Lower leg skin (tissue), 3 donors: Measurements from ENCODE around the gene MYCN.

Experiments
- POLR2A ChIP-seq, 2 donors: fragments of 450-650 bp; IDR thresholded peaks; one replicate each; pipeline ENCODE4 v1.6.1; 2016 to 2017; ENCODE audit warnings: antibody characterized with exemption in 2 of 2, mild to moderate bottlenecking in 1 of 2, moderate library complexity in 1 of 2
- TF ChIP-seq, protein P1 (sequence below), 3 donors: fragments of 450-650 bp; IDR thresholded peaks; one replicate each; pipeline ENCODE4 v1.5.1; 2016; ENCODE audit warnings: antibody characterized with exemption in 3 of 3, mild to moderate bottlenecking in 3 of 3, moderate library complexity in 2 of 3

DNA sequence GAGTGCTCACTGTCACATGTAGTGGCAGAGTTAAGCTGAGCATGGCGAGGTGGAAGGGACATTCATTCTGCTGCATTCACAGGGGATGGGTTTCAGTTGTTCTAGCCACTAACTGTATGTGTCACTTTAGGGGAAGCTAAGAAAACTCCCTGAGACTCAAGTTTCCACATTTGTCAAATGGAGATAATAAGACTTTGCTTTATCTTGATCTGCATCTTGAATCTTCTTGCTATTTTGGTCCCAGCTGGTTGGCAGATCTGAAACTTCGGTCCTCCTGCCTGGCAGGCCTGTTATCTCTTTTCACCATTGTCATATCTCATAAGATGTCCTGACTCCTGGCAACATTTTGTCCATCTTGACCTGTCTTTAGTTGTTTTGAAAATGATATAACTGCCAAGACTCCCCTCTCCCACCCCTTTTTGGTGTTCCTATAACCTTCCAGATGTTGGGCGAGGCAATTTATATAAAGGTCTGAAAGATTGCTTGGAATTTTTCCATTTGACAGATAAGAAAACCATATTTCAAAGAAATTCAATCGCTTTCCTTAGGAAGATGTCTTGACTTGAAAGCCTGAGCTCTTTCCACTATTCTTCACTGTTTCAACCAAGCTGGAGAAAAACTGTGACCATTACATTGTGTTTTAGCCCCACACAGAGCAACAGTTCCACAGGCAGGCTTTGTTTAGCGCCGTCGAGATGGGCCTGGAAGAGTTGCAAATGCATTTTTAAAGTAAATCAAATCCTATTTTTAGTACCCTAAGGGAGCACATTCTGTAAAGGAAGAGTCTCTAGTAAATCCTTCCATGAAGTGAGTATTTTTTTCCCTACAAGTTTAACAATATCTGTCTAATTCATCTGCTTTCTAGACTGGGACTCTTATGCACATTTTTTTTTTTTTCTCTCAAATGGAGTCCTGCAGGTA, 33.4 kb downstream of the MYCN start:
- TF ChIP-seq, protein P1, sequence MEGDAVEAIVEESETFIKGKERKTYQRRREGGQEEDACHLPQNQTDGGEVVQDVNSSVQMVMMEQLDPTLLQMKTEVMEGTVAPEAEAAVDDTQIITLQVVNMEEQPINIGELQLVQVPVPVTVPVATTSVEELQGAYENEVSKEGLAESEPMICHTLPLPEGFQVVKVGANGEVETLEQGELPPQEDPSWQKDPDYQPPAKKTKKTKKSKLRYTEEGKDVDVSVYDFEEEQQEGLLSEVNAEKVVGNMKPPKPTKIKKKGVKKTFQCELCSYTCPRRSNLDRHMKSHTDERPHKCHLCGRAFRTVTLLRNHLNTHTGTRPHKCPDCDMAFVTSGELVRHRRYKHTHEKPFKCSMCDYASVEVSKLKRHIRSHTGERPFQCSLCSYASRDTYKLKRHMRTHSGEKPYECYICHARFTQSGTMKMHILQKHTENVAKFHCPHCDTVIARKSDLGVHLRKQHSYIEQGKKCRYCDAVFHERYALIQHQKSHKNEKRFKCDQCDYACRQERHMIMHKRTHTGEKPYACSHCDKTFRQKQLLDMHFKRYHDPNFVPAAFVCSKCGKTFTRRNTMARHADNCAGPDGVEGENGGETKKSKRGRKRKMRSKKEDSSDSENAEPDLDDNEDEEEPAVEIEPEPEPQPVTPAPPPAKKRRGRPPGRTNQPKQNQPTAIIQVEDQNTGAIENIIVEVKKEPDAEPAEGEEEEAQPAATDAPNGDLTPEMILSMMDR (IDR thresholded peaks at IDR 0.05) = no peak
- no peak for TF ChIP-seq POLR2A (IDR thresholded peaks at IDR 0.05)
